ENCODE data around the gene UNC13D. TPM values are rescaled to one million over a fixed set of nuclear protein-coding genes. Genes with fewer than 3 reads are reported as not detected.
"Not testable (repeated sequence)": the region's sequence is repeated elsewhere in the genome, so short reads cannot be mapped to it uniquely, and the experiment has no call there.

UNC13D gene
- total RNA-seq, 1 donor from 2014 or later, result 2.7 TPM

GRCh38 chr17:75854101-75854748 is 10.0 kb upstream of the UNC13D start:
- H3K9me3 Mint-ChIP-seq (ENCODE audit: unreplicated experiment), result no peaks in the 10 kb centered on the region
- H3K27me3 Mint-ChIP-seq (ENCODE audit: low read depth, unreplicated experiment), result no peaks in the 10 kb centered on the region
- DNase-seq (ENCODE audit: low read depth) (peak; percentile 58), FAIRE-seq (no peak)
- Histone ChIP-seq H3K4me2 (ENCODE audit: low read length) (peak overlapping the region; percentile 94), H3K27me3 (ENCODE audit: insufficient read depth, low read length) (no peaks in the 10 kb centered on the region), H3K36me3 (ENCODE audit: insufficient read depth, low read length) (peaks cover 6% of the 10 kb centered on the region), H3K9me3 (ENCODE audit: insufficient read depth, low read depth, low read length) (no peaks in the 10 kb centered on the region), H2AFZ (ENCODE audit: low read depth, low read length) (no peak overlapping the region), H3K4me3 (ENCODE audit: insufficient read depth, low read depth, low read length) (peak overlapping the region; percentile 89), H3K79me2 (ENCODE audit: insufficient read depth, low read length) (peaks cover 7% of the 10 kb centered on the region), H3K4me1 (ENCODE audit: insufficient read depth, low read length) (peaks cover 37% of the 10 kb centered on the region), H3K9ac (ENCODE audit: low read length) (peak overlapping the region; percentile 82), H4K20me1 (ENCODE audit: insufficient read depth, low read length) (no peaks in the 10 kb centered on the region), H3K27ac (ENCODE audit: low read depth, low read length) (peak overlapping the region; percentile 86)
- TF ChIP-seq CTCF (IDR thresholded peaks at IDR 0.05; ENCODE audit: insufficient read depth, low read depth, low read length) (no peak), EZH2 (IDR thresholded peaks at IDR 0.05; ENCODE audit: insufficient read depth, low read length) (no peak)
- H3K27ac Mint-ChIP-seq (ENCODE audit: unreplicated experiment), result no peak overlapping the region
- peaks cover 13% of the 10 kb centered on the region for H3K36me3 Mint-ChIP-seq (ENCODE audit: low read depth, unreplicated experiment)
- peaks cover 8% of the 10 kb centered on the region for H3K4me1 Mint-ChIP-seq (ENCODE audit: low read depth, unreplicated experiment)
- H3K4me3 Mint-ChIP-seq (ENCODE audit: unreplicated experiment), result no peak overlapping the region

GRCh38 chr17:75853433-75853832 is 9.2 kb upstream of the UNC13D start:
- no peaks in the 10 kb centered on the region for H3K27me3 Mint-ChIP-seq (ENCODE audit: low read depth, unreplicated experiment)
- no peak for TF ChIP-seq EZH2 (IDR thresholded peaks at IDR 0.05; ENCODE audit: insufficient read depth, low read length)
- TF ChIP-seq CTCF (IDR thresholded peaks at IDR 0.05; ENCODE audit: insufficient read depth, low read depth, low read length), result no peak
- H3K36me3 Mint-ChIP-seq (ENCODE audit: low read depth, unreplicated experiment), result peaks cover 17% of the 10 kb centered on the region
- H3K79me2 ChIP-seq (ENCODE audit: insufficient read depth, low read length), result peaks cover 7% of the 10 kb centered on the region
- H3K27ac ChIP-seq (ENCODE audit: low read depth, low read length), result peak overlapping the region; percentile 86
- no peak overlapping the region for H3K4me3 Mint-ChIP-seq (ENCODE audit: unreplicated experiment)
- H2AFZ ChIP-seq (ENCODE audit: low read depth, low read length), result no peak overlapping the region
- peaks cover 37% of the 10 kb centered on the region for H3K4me1 ChIP-seq (ENCODE audit: insufficient read depth, low read length)
- no peaks in the 10 kb centered on the region for H3K9me3 Mint-ChIP-seq (ENCODE audit: unreplicated experiment)
- peak overlapping the region; percentile 94 for H3K4me2 ChIP-seq (ENCODE audit: low read length)
- H3K4me3 ChIP-seq (ENCODE audit: insufficient read depth, low read depth, low read length), result no peak overlapping the region
- peaks cover 8% of the 10 kb centered on the region for H3K4me1 Mint-ChIP-seq (ENCODE audit: low read depth, unreplicated experiment)
- H4K20me1 ChIP-seq (ENCODE audit: insufficient read depth, low read length), result peaks cover under 1% of the 10 kb centered on the region
- H3K36me3 ChIP-seq (ENCODE audit: insufficient read depth, low read length), result peaks cover 7% of the 10 kb centered on the region
- DNase-seq (ENCODE audit: low read depth) (peak; percentile 57), FAIRE-seq (no peak)
- H3K27ac Mint-ChIP-seq (ENCODE audit: unreplicated experiment), result peak overlapping the region; percentile 78
- H3K27me3 ChIP-seq (ENCODE audit: insufficient read depth, low read length), result no peaks in the 10 kb centered on the region
- H3K9ac ChIP-seq (ENCODE audit: low read length), result peak overlapping the region; percentile 82
- no peaks in the 10 kb centered on the region for H3K9me3 ChIP-seq (ENCODE audit: insufficient read depth, low read depth, low read length)

DNA sequence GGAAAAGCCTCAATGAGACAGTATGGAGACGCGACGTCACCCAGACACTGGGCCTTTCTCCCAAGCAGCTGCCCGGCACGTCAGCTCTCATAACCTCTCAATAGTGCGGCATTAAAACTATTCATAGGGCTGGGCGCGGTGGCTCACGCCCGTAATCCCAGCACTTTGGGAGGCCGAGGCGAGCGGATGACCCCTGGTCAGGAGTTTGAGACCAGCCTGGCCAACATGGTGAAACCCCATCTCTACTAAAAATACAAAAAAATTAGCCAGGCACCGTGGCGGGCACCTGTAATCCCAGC is 7.4 kb upstream of the UNC13D start:
- not testable (repeated sequence) for H3K4me2 ChIP-seq (ENCODE audit: low read length); H3K27me3 Mint-ChIP-seq (ENCODE audit: low read depth, unreplicated experiment); H3K36me3 ChIP-seq (ENCODE audit: insufficient read depth, low read length); H3K27me3 ChIP-seq (ENCODE audit: insufficient read depth, low read length); H3K9me3 ChIP-seq (ENCODE audit: insufficient read depth, low read depth, low read length); H3K4me3 ChIP-seq (ENCODE audit: insufficient read depth, low read depth, low read length); H3K79me2 ChIP-seq (ENCODE audit: insufficient read depth, low read length); H3K4me3 Mint-ChIP-seq (ENCODE audit: unreplicated experiment); H4K20me1 ChIP-seq (ENCODE audit: insufficient read depth, low read length); H3K27ac Mint-ChIP-seq (ENCODE audit: unreplicated experiment); H3K4me1 Mint-ChIP-seq (ENCODE audit: low read depth, unreplicated experiment); H3K9me3 Mint-ChIP-seq (ENCODE audit: unreplicated experiment); H2AFZ ChIP-seq (ENCODE audit: low read depth, low read length); FAIRE-seq
- Histone ChIP-seq H3K27ac (ENCODE audit: low read depth, low read length) (peak overlapping the region; percentile 67), H3K4me1 (ENCODE audit: insufficient read depth, low read length) (peaks cover 37% of the 10 kb centered on the region), H3K9ac (ENCODE audit: low read length) (peak overlapping the region; percentile 54)
- H3K36me3 Mint-ChIP-seq (ENCODE audit: low read depth, unreplicated experiment), result peaks cover 21% of the 10 kb centered on the region
- peak; percentile 40 for DNase-seq (ENCODE audit: low read depth)
